Astrocyte of the spinal cord (primary cell): Measurements from ENCODE around the gene KAZN.

Experiments
- DNase-seq: peaks from one replicate; pipeline ENCODE4 v3.0.0; 2011; ENCODE audit warnings: low read depth, low spot score
- H3K4me3 ChIP-seq: 2 replicates; pipeline ENCODE4 v1.5.1; 2011; ENCODE audit warnings: low read depth, mild to moderate bottlenecking, low read length, moderate library complexity
- CTCF ChIP-seq: IDR thresholded peaks from 2 replicates; pipeline ENCODE4 v1.5.1; 2012; ENCODE audit warnings: low read depth, mild to moderate bottlenecking, low read length, inconsistent platforms
- in situ Hi-C: cut with HindIII; loops from 2 replicates; pipeline ENCODE4 v1.10.0; 2017; ENCODE audit warnings: low sequenced_read_pairs

Gene KAZN

DNA sequence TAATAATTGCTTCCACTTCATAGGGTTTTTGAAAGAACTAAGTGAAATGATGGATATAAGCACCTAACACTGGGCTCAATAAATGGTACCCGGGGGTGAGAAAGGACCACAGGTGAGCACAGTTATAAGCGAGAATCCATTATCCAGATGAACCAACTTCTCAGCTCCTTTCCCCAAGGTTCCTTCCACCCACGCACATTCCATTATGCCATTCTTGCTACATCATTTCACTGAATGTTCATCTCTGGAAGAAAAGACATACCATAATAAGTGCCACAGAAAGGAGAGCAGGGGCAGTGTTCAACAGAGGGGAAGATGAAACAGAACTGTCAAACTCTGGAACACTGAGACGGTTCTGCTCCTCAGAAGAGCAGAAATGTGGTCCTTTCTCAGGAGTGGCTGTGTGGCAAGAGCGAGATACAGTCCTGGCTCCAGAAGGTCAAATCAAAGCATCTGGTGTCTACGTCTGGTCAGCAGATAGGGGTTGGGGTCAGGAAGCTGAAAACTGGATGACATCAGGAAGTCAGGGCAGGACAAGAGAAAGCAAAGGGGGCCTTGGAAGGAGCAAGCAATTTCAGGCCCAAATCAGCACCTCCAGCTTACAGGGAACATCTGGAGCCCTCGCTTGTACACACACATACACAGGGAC lies 299.6 kb downstream of the KAZN start:
- in situ Hi-C loops: no loop called here
- DNase-seq: no peak
- TF ChIP-seq CTCF: no peak
- H3K4me3 ChIP-seq: no peak overlapping the region

- DNase-seq: no peak
- no peak overlapping the region for H3K4me3 ChIP-seq
- in situ Hi-C loops: no loop called here
- TF ChIP-seq CTCF: no peak
These were observed 301.2 kb downstream of the KAZN start for GRCh38 chr1:14899686-14900085.

GRCh38 chr1:14901371-14901954 lies 303.0 kb downstream of the KAZN start:
- H3K4me3 ChIP-seq: no peak overlapping the region
- in situ Hi-C loops: no loop called here
- no peak for DNase-seq
- TF ChIP-seq CTCF: no peak

DNA sequence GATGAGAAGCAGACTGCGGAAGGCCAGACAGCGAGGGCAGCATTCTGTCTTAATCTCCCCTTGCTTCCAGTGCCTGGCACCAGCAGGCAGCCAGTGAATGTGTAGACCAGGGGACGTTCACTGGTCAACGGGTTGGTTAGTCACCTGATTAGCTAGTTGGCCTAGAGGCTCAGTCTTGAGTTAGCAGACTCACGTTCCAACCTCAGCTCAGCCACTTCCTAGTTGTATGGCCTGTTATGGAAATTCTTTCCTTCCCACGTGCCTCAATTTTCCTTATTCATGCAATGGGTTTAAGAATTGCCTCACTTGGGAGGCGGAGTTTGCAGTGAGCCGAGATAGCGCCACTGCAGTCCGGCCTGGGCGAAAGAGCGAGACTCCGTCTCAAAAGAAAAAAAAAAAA lies 305.4 kb downstream of the KAZN start:
- in situ Hi-C loops: no loop called here
- no peak for TF ChIP-seq CTCF
- H3K4me3 ChIP-seq: no peak overlapping the region
- DNase-seq: no peak

DNA sequence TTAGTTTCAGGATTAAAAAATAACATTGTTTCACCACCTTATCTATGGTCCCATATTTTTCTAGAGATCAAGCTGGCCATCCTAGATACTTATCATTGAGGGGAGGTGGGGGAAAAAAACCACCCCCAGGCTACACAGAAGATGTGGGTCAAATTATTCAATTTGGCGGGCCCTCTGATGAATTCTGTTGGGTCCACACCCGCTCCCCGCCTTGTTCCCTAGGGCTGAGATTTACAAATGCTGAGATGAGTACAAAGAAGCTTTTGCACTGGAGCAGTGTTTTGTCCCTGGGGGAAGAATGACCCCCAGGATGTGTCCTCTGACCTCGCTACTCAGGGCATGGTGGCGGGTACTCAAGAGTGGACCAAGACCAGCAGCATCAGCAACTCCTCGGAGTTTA lies 308.2 kb downstream of the KAZN start:
- TF ChIP-seq CTCF: no peak
- no peak for DNase-seq
- H3K4me3 ChIP-seq: no peak overlapping the region
- in situ Hi-C loops: no loop called here

- no peak overlapping the region for H3K4me3 ChIP-seq
- TF ChIP-seq CTCF: no peak
- DNase-seq: no peak
- in situ Hi-C loops: no loop called here
These were observed 308.9 kb downstream of the KAZN start for GRCh38 chr1:14907416-14907815.
